Gastroesophageal sphincter (tissue), 4 donors: ENCODE data around the gene SPTB. TPM values are rescaled to one million over a fixed set of nuclear protein-coding genes. Genes with fewer than 3 reads are reported as not detected.

ENCODE experiments used
- ATAC-seq: fragments of 150-250 bp; one replicate; pipeline ENCODE4 v1.9.1; 2016; ENCODE audit warnings: mild to moderate bottlenecking, moderate library complexity
- H3K27ac ChIP-seq, 4 donors: fragments of 200-600 bp; sonication (generic) in 3 of 4; 1 replicate in 3 of 4; 2 replicates in 1 of 4; pipeline ENCODE4 v1.5.1; 2016 to 2019
- H3K27me3 ChIP-seq: fragments of 200-600 bp; sonication (generic); one replicate; pipeline ENCODE4 v1.5.1; 2019
- H3K36me3 ChIP-seq, 2 donors: fragments of 200-600 bp; sonication (generic); one replicate each; pipeline ENCODE4 v1.5.1; 2019; ENCODE audit warnings: control low read depth in 1 of 2
- H3K4me1 ChIP-seq, 3 donors: fragments of 200-600 bp; sonication (generic); 1 replicate in 2 of 3; 2 replicates in 1 of 3; pipeline ENCODE4 v1.5.1; 2016 to 2019; ENCODE audit warnings: control low read depth in 2 of 3
- H3K4me3 ChIP-seq, 2 donors: fragments of 200-600 bp; sonication (generic); one replicate each; pipeline ENCODE4 v1.5.1; 2019; ENCODE audit warnings: mild to moderate bottlenecking in 1 of 2, moderate library complexity in 1 of 2
- H3K9me3 ChIP-seq, 3 donors: fragments of 200-600 bp; sonication (generic); one replicate each; pipeline ENCODE4 v1.5.1; 2017 to 2019; ENCODE audit warnings: control low read depth in 2 of 3
- CTCF ChIP-seq, 4 experiments: fragments of 200-600 bp in 2 of 4; fragments of 450-650 bp in 2 of 4; sonication (generic) in 1 of 4; IDR thresholded peaks; one replicate each; pipeline ENCODE4 v1.5.1; 2017 to 2019; ENCODE audit warnings: antibody characterized with exemption in 4 of 4, mild to moderate bottlenecking in 2 of 4, moderate library complexity in 2 of 4
- EP300 ChIP-seq: sonication (generic); formaldehyde crosslinking; IDR thresholded peaks from one replicate; pipeline ENCODE4 v1.6.1; 2017; ENCODE audit warnings: antibody characterized with exemption, mild to moderate bottlenecking
- POLR2A ChIP-seq, 2 donors: fragments of 450-650 bp; IDR thresholded peaks; one replicate each; pipeline ENCODE4 v1.6.1; 2017; ENCODE audit warnings: antibody characterized with exemption in 2 of 2, mild to moderate bottlenecking in 2 of 2, moderate library complexity in 1 of 2
- POLR2AphosphoS5 ChIP-seq: sonication (generic); formaldehyde crosslinking; IDR thresholded peaks from one replicate; pipeline ENCODE4 v1.6.1; 2017; ENCODE audit warnings: antibody characterized with exemption
- WGBS, 2 donors: methylation state at CpG; one replicate each; pipeline ENCODE4 v1.1.5; 2018; ENCODE audit warnings: low coverage in 1 of 2; 5-methylcytosine and 5-hydroxymethylcytosine counted together
- total RNA-seq, 4 donors: library from RNA; depleted of rRNA; stranded (reverse); fragments of >200 nt; gene quantifications; one replicate each; pipeline ENCODE4 v1.1.0, GENCODE V29; 2016

SPTB gene
- total RNA-seq, 4 donors from 2014 or later, result 0.62 to 3.1 (median 1.0) TPM

GRCh38 chr14:64825509-64825908, 54.2 kb downstream of the SPTB start:
- Histone ChIP-seq H3K27me3 (no peaks in the 10 kb centered on the region), H3K9me3 (no peaks in the 10 kb centered on the region), H3K27ac (no peak overlapping the region), H3K36me3 (no peaks in the 10 kb centered on the region), H3K4me3 (no peak overlapping the region), H3K4me1 (peaks cover 0 to 7% (median 0%) of the 10 kb centered on the region in 3 donors)
- ATAC-seq, result no peak
- TF ChIP-seq POLR2A (IDR thresholded peaks at IDR 0.05) (no peak), CTCF (IDR thresholded peaks at IDR 0.05) (no peak)
- 61% methylated on average over 5 of the region's 10 CpGs; no CpG with 5 or more reads in 1 of the 2 donors for WGBS, 2 donors

- Histone ChIP-seq H3K27me3 (no peaks in the 10 kb centered on the region), H3K4me1 (peaks cover 0 to 7% (median 0%) of the 10 kb centered on the region in 3 donors), H3K9me3 (no peaks in the 10 kb centered on the region), H3K4me3 (no peak overlapping the region), H3K27ac (no peak overlapping the region), H3K36me3 (no peaks in the 10 kb centered on the region)
- 41 to 100% methylated on average over 2 of the region's 4 CpGs for WGBS, 2 donors
- TF ChIP-seq POLR2A (IDR thresholded peaks at IDR 0.05), result no peak
- TF ChIP-seq POLR2AphosphoS5, result no peak
- no peak for TF ChIP-seq EP300
- no peak for TF ChIP-seq CTCF (IDR thresholded peaks at IDR 0.05)
- ATAC-seq, result no peak
Measured at GRCh38 chr14:64825006-64825405, 54.7 kb downstream of the SPTB start.

- ATAC-seq, result no peak
- H3K36me3 ChIP-seq, result no peaks in the 10 kb centered on the region
- 93% methylated on average over 3 of the region's 3 CpGs; no CpG with 5 or more reads in 1 of the 2 donors for WGBS, 2 donors
- H3K27me3 ChIP-seq, result no peaks in the 10 kb centered on the region
- H3K4me3 ChIP-seq, result no peak overlapping the region
- no peaks in the 10 kb centered on the region for H3K9me3 ChIP-seq
- H3K4me1 ChIP-seq, result peaks cover 0 to 7% (median 0%) of the 10 kb centered on the region in 3 donors
- TF ChIP-seq POLR2A (IDR thresholded peaks at IDR 0.05), result no peak
- TF ChIP-seq CTCF (IDR thresholded peaks at IDR 0.05), result no peak
- TF ChIP-seq EP300, result no peak
- TF ChIP-seq POLR2AphosphoS5, result no peak
- H3K27ac ChIP-seq, result no peak overlapping the region
Measured at GRCh38 chr14:64824471-64824870, 55.2 kb downstream of the SPTB start.

GRCh38 chr14:64823305-64823861, 56.3 kb downstream of the SPTB start:
- no peak overlapping the region for H3K27ac ChIP-seq
- peak; percentile 92 for ATAC-seq
- H3K4me3 ChIP-seq, result no peak overlapping the region
- WGBS, 2 donors, result 28 to 60% methylated on average over 1 to 5 of the region's 15 CpGs
- TF ChIP-seq POLR2A (IDR thresholded peaks at IDR 0.05) (no peak), EP300 (no peak), CTCF (IDR thresholded peaks at IDR 0.05) (peak in 3 of 4 experiments; percentile 78 to 89 (median 81)), POLR2AphosphoS5 (no peak)
- H3K4me1 ChIP-seq, result peaks cover 0 to 7% (median 0%) of the 10 kb centered on the region in 3 donors
- H3K36me3 ChIP-seq, result no peaks in the 10 kb centered on the region
- no peaks in the 10 kb centered on the region for H3K9me3 ChIP-seq
- H3K27me3 ChIP-seq, result no peaks in the 10 kb centered on the region

GRCh38 chr14:64821651-64822050, 58.1 kb downstream of the SPTB start:
- no peaks in the 10 kb centered on the region for H3K27me3 ChIP-seq
- H3K27ac ChIP-seq, result no peak overlapping the region
- no peak overlapping the region for H3K4me3 ChIP-seq
- H3K36me3 ChIP-seq, result no peaks in the 10 kb centered on the region
- H3K4me1 ChIP-seq, result peaks cover 0 to 7% (median 0%) of the 10 kb centered on the region in 3 donors
- ATAC-seq, result no peak
- 85 to 100% methylated on average over 1 to 4 of the region's 4 CpGs for WGBS, 2 donors
- no peaks in the 10 kb centered on the region for H3K9me3 ChIP-seq
- TF ChIP-seq CTCF (IDR thresholded peaks at IDR 0.05), result no peak
- TF ChIP-seq POLR2A (IDR thresholded peaks at IDR 0.05), result no peak
- no peak for TF ChIP-seq POLR2AphosphoS5
- TF ChIP-seq EP300, result no peak
